ENCODE results near the gene LRTM2.

DNA sequence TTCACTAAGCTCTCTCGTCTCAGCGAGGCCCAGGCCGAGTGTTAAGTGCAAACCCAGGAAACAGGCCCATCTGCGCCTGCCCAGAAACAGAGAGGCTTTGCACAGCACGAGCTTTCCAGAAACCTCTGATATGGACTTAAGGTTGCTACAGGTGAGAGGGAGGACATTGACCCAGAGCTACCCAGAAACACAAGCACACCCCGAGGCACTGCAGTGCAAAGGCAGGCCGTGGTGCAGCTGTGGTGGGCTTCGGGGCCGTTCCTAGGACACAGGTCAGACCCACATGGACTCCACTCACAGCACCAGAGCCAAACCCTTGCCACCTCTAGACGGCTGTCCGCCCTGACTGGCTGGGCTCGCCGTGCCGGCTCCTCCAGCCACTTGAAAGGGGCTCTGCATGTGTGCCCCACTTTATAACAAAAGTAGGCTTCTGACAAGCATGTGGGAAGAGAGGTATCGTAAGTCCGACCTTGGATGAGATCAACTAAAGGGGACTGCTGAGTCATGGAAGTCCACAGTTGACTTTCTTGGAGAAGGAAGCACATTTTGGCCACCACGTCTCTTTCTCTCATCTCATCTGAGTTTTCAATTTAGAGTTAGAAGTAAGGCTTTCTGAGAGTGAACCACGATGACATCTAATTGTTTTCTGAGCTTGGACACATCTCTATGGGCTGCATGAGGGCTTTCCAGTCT is 59.9 kb downstream of the LRTM2 start:
- TF ChIP-seq POLR2AphosphoS5 (IDR thresholded peaks at IDR 0.05) (no peak), EP300 (IDR thresholded peaks at IDR 0.05) (no peak), POLR2A (IDR thresholded peaks at IDR 0.05) (no peak)
- TF ChIP-seq, protein P1, sequence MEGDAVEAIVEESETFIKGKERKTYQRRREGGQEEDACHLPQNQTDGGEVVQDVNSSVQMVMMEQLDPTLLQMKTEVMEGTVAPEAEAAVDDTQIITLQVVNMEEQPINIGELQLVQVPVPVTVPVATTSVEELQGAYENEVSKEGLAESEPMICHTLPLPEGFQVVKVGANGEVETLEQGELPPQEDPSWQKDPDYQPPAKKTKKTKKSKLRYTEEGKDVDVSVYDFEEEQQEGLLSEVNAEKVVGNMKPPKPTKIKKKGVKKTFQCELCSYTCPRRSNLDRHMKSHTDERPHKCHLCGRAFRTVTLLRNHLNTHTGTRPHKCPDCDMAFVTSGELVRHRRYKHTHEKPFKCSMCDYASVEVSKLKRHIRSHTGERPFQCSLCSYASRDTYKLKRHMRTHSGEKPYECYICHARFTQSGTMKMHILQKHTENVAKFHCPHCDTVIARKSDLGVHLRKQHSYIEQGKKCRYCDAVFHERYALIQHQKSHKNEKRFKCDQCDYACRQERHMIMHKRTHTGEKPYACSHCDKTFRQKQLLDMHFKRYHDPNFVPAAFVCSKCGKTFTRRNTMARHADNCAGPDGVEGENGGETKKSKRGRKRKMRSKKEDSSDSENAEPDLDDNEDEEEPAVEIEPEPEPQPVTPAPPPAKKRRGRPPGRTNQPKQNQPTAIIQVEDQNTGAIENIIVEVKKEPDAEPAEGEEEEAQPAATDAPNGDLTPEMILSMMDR (IDR thresholded peaks at IDR 0.05), result no peak
